Smooth muscle cell (in vitro differentiated cells): ENCODE results near the gene PRTN3. TPM values are rescaled to one million over a fixed set of nuclear protein-coding genes. Genes with fewer than 3 reads are reported as not detected.

Experiments
- DNase-seq: peaks from one replicate; lab custom pipeline; 2025; ENCODE audit not compliant: unreplicated experiment; lab: John Stamatoyannopoulos, UW
- H2AFZ ChIP-seq: fragments of 200-600 bp; sonication (generic); 2 replicates; pipeline ENCODE4 v1.6.0; 2016; ENCODE audit warnings: antibody characterized with exemption, low read depth, mild to moderate bottlenecking
- H3F3A ChIP-seq: fragments of 200-600 bp; sonication (generic); 2 replicates; pipeline ENCODE4 v1.6.0; 2017; ENCODE audit warnings: antibody characterized with exemption, low read depth
- H3K27ac ChIP-seq: fragments of 200-600 bp; sonication (generic); 2 replicates; pipeline ENCODE4 v1.5.1; 2016; ENCODE audit warnings: low read depth, mild to moderate bottlenecking
- H3K27me3 ChIP-seq: fragments of 200-600 bp; sonication (generic); 2 replicates; pipeline ENCODE4 v1.6.1; 2016; ENCODE audit warnings: low read depth, mild to moderate bottlenecking
- H3K36me3 ChIP-seq: fragments of 200-600 bp; sonication (generic); 2 replicates; pipeline ENCODE4 v1.5.1; 2016; ENCODE audit warnings: low read depth
- H3K4me1 ChIP-seq: fragments of 200-600 bp; sonication (generic); 2 replicates; pipeline ENCODE4 v1.5.1; 2016; ENCODE audit warnings: low read depth
- H3K4me2 ChIP-seq: fragments of 200-600 bp; sonication (generic); 2 replicates; pipeline ENCODE4 v1.6.0; 2016; ENCODE audit warnings: mild to moderate bottlenecking
- H3K4me3 ChIP-seq: fragments of 200-600 bp; sonication (generic); 2 replicates; pipeline ENCODE4 v1.5.1; 2016; ENCODE audit warnings: mild to moderate bottlenecking
- H3K79me2 ChIP-seq: fragments of 200-600 bp; sonication (generic); 2 replicates; pipeline ENCODE4 v1.6.0; 2016; ENCODE audit warnings: low read depth, mild to moderate bottlenecking
- H3K9ac ChIP-seq: fragments of 200-600 bp; sonication (generic); 2 replicates; pipeline ENCODE4 v1.6.0; 2016; ENCODE audit warnings: low read depth
- H3K9me3 ChIP-seq: fragments of 200-600 bp; sonication (generic); replicated peaks from 2 replicates; pipeline ENCODE4 v1.5.1; 2016; ENCODE audit warnings: low read depth
- H4K20me1 ChIP-seq: fragments of 200-600 bp; sonication (generic); 2 replicates; pipeline ENCODE4 v1.6.0; 2016; ENCODE audit warnings: low read depth
- WGBS: methylation state at CpG from one replicate; pipeline ENCODE4 v1.1.7; 2016; ENCODE audit warnings: low lambda C conversion rate; 5-methylcytosine and 5-hydroxymethylcytosine counted together
- polyA plus RNA-seq: library from polyadenylated mRNA; unstranded; fragments of >200 nt; fragmentation: Nextera tagmentation; extraction: Ambion mirVana; gene quantifications from 2 replicates; pipeline ENCODE4 v1.2.1, GENCODE V29; 2016
- total RNA-seq: library from RNA; depleted of rRNA; stranded (reverse); fragments of >200 nt; gene quantifications from 2 replicates; pipeline ENCODE4 v1.2.3, GENCODE V29; 2014
- TF ChIP-seq, protein P1 (sequence below): fragments of 200-600 bp; sonication (generic); IDR thresholded peaks from 2 replicates; pipeline ENCODE4 v1.5.1; 2017; ENCODE audit warnings: borderline replicate concordance, mild to moderate bottlenecking, antibody characterized with exemption; ENCODE audit not compliant: insufficient read depth, poor library complexity, severe bottlenecking

PRTN3 gene
- total and polyA plus RNA-seq, 2 experiments from 2014 or later: not detected

GRCh38 chr19:812747-813218, 28.0 kb upstream of the PRTN3 start:
- no peak overlapping the region for H3K27ac ChIP-seq
- WGBS: 99% methylated on average over 58 of the region's 72 CpGs
- H3K4me3 ChIP-seq: no peak overlapping the region
- peaks cover 12% of the 10 kb centered on the region for H3K36me3 ChIP-seq
- no peaks in the 10 kb centered on the region for H3K9me3 ChIP-seq
- H3K4me2 ChIP-seq: no peak overlapping the region
- no peaks in the 10 kb centered on the region for H3K27me3 ChIP-seq
- no peak overlapping the region for H3K9ac ChIP-seq
- no peak for DNase-seq
- peaks cover 53% of the 10 kb centered on the region for H4K20me1 ChIP-seq
- H3K79me2 ChIP-seq: peaks cover 24% of the 10 kb centered on the region
- TF ChIP-seq, protein P1, sequence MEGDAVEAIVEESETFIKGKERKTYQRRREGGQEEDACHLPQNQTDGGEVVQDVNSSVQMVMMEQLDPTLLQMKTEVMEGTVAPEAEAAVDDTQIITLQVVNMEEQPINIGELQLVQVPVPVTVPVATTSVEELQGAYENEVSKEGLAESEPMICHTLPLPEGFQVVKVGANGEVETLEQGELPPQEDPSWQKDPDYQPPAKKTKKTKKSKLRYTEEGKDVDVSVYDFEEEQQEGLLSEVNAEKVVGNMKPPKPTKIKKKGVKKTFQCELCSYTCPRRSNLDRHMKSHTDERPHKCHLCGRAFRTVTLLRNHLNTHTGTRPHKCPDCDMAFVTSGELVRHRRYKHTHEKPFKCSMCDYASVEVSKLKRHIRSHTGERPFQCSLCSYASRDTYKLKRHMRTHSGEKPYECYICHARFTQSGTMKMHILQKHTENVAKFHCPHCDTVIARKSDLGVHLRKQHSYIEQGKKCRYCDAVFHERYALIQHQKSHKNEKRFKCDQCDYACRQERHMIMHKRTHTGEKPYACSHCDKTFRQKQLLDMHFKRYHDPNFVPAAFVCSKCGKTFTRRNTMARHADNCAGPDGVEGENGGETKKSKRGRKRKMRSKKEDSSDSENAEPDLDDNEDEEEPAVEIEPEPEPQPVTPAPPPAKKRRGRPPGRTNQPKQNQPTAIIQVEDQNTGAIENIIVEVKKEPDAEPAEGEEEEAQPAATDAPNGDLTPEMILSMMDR: no peak
- peaks cover 24% of the 10 kb centered on the region for H3F3A ChIP-seq
- no peaks in the 10 kb centered on the region for H3K4me1 ChIP-seq
- H2AFZ ChIP-seq: no peak overlapping the region

GRCh38 chr19:813219-814151, 27.3 kb upstream of the PRTN3 start:
- no peak for DNase-seq
- WGBS: 95% methylated on average over 55 of the region's 87 CpGs
- H3F3A ChIP-seq: peaks cover 20% of the 10 kb centered on the region
- H3K36me3 ChIP-seq: peaks cover 11% of the 10 kb centered on the region
- no peaks in the 10 kb centered on the region for H3K4me1 ChIP-seq
- H3K4me2 ChIP-seq: no peak overlapping the region
- no peak overlapping the region for H3K4me3 ChIP-seq
- no peak overlapping the region for H2AFZ ChIP-seq
- TF ChIP-seq, protein P1: no peak
- peaks cover 17% of the 10 kb centered on the region for H3K79me2 ChIP-seq
- no peak overlapping the region for H3K27ac ChIP-seq
- H3K9ac ChIP-seq: no peak overlapping the region
- no peaks in the 10 kb centered on the region for H3K9me3 ChIP-seq
- H3K27me3 ChIP-seq: no peaks in the 10 kb centered on the region
- peaks cover 46% of the 10 kb centered on the region for H4K20me1 ChIP-seq

- Histone ChIP-seq H3K36me3 (peaks cover 11% of the 10 kb centered on the region), H3K79me2 (peaks cover 7% of the 10 kb centered on the region), H3K9ac (no peak overlapping the region), H3K4me2 (no peak overlapping the region), H3K4me1 (no peaks in the 10 kb centered on the region), H3F3A (peaks cover 19% of the 10 kb centered on the region), H3K9me3 (no peaks in the 10 kb centered on the region), H3K27ac (no peak overlapping the region), H3K27me3 (no peaks in the 10 kb centered on the region), H2AFZ (no peak overlapping the region), H3K4me3 (no peak overlapping the region), H4K20me1 (peaks cover 37% of the 10 kb centered on the region)
- DNase-seq: no peak
- whole genome bisulfite sequencing: 95% methylated on average over 41 of the region's 49 CpGs
- TF ChIP-seq, protein P1: no peak
These were observed 26.4 kb upstream of the PRTN3 start for GRCh38 chr19:814152-815078.
